Ovary (tissue), 9 donors: ENCODE measurements around the gene TJAP1. TPM values are rescaled to one million over a fixed set of nuclear protein-coding genes. Genes with fewer than 3 reads are reported as not detected.
A peak's percentile ranks its signal among the peaks of the same experiment; 100 is the strongest.

Experiments used
- DNase-seq, 5 donors: peaks; one replicate each; pipeline ENCODE4 v3.0.0-alpha.2; 2019 to 2020
- H3K27ac ChIP-seq, 2 donors: fragments of 200-600 bp; one replicate each; pipeline versions ENCODE4 v1.5.1 to v1.8.0; 2019 to 2022
- H3K27me3 ChIP-seq: fragments of 200-600 bp; one replicate; pipeline ENCODE4 v1.8.0; 2022
- H3K36me3 ChIP-seq: fragments of 200-600 bp; sonication (generic); one replicate; pipeline ENCODE4 v1.5.1; 2019
- H3K4me1 ChIP-seq: one replicate; pipeline ENCODE4 v1.8.1; 2013; ENCODE audit warnings: mild to moderate bottlenecking, moderate library complexity; ENCODE audit not compliant: insufficient read depth
- H3K4me3 ChIP-seq: fragments of 200-600 bp; sonication (generic); one replicate; pipeline ENCODE4 v1.5.1; 2017
- H3K9me3 ChIP-seq, 2 donors: fragments of 200-600 bp in 1 of 2; sonication (generic) in 1 of 2; one replicate each; pipeline versions ENCODE4 v1.5.1 to v1.8.1; 2013 to 2019; ENCODE audit warnings: mild to moderate bottlenecking in 1 of 2, moderate library complexity in 1 of 2
- EP300 ChIP-seq: sonication (generic); formaldehyde crosslinking; IDR thresholded peaks from one replicate; pipeline ENCODE4 v1.6.1; 2017; ENCODE audit warnings: antibody characterized with exemption
- POLR2A ChIP-seq: fragments of 450-650 bp; IDR thresholded peaks from one replicate; pipeline ENCODE4 v1.6.1; 2017; ENCODE audit warnings: antibody characterized with exemption, mild to moderate bottlenecking, moderate library complexity
- WGBS, 3 donors: extraction: QIAGEN DNeasy Blood & Tissue Kit in 1 of 3; methylation state at CpG; one replicate each; pipeline versions ENCODE4 v1.1.5 to v1.1.7; 2013 to 2017; 5-methylcytosine and 5-hydroxymethylcytosine counted together
- intact Hi-C, 4 donors: fragments of 100-400 bp; cut with DNase I; formaldehyde crosslinking; loops; one replicate each; pipeline versions ENCODE4 v1.11.0 to v1.15.1; 2022 to 2023
- polyA plus RNA-seq, 2 donors: library from polyadenylated mRNA; stranded (reverse); fragments of 200-250 nt in 1 of 2; fragments of 350-450 nt in 1 of 2; fragmentation: Illumina TruSeq in 1 of 2; extraction: RNeasy Lipid Tissue Mini Kit (QIAGEN cat#74804) in 1 of 2; gene quantifications; one replicate each; pipeline ENCODE4 v1.2.3, GENCODE V29; 2013 to 2014
- total RNA-seq, 7 donors: library from RNA; depleted of rRNA in 2 of 7; stranded (reverse); fragments of >200 nt in 2 of 7; fragmentation: NEBNext Ultra II Directional in 3 of 7; extraction: Animal tissue kit (Norgen Biotek cat#: 25700) in 3 of 7; gene quantifications; one replicate each; pipeline versions ENCODE4 v1.1.0 to v1.2.4, GENCODE V29; 2016 to 2023
- TF ChIP-seq, protein P1 (sequence below), 3 donors: fragments of 450-650 bp in 2 of 3; fragments of 200-600 bp in 1 of 3; IDR thresholded peaks; one replicate each; pipeline versions ENCODE4 v1.5.1 to v1.8.0; 2016 to 2022; ENCODE audit warnings: antibody characterized with exemption in 3 of 3, mild to moderate bottlenecking in 1 of 3
- donor health status: DM: no; HTN: no; CAD: no; lungs with moderate emphysema.
- donor health status: DM: no; HTN: no; CAD: no.
- donor health status: Bipolar disorder and iron deficiency.
- donor health status: DM: yes; HTN: yes; CAD: no.
- donor health status: DM: no; HTN: no; CAD: no.
- donor health status: DM: yes; HTN: yes; CAD: no.

TJAP1 gene
- total and polyA plus RNA-seq, 9 donors = 12.9 to 44.8 (median 34.0) TPM

DNA sequence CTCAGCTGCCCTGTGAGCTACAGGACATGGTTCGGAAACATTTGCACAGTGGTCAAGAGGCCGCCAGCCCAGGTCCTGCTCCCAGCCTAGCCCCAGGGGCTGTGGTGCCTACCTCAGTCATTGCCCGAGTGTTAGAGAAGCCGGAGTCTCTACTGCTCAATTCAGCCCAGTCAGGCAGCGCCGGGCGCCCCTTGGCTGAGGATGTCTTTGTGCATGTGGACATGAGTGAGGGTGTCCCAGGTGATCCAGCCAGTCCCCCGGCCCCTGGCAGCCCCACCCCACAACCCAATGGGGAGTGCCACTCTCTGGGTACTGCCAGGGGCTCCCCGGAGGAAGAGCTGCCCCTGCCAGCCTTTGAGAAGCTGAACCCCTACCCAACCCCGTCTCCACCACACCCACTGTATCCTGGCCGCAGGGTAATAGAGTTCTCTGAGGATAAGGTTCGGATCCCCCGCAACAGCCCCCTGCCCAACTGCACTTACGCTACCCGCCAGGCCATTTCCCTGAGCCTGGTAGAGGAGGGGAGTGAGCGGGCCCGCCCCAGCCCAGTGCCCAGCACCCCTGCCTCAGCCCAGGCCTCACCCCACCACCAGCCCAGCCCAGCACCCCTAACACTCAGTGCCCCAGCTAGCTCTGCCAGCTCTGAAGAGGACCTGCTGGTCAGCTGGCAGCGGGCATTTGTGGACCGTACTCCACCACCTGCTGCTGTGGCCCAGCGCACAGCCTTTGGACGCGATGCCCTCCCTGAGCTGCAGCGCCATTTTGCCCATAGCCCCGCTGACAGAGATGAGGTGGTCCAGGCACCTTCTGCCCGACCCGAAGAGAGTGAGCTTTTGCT lies 27.6 kb downstream of the TJAP1 start:
- Histone ChIP-seq H3K27ac (no peak overlapping the region), H3K4me1 (peaks cover 2% of the 10 kb centered on the region), H3K9me3 (no peaks in the 10 kb centered on the region), H3K36me3 (no peaks in the 10 kb centered on the region), H3K4me3 (no peak overlapping the region), H3K27me3 (no peaks in the 10 kb centered on the region)
- no peak for DNase-seq
- intact Hi-C loops = loop anchor here (5.0 to 10.0 kb wide), 6 partner anchors 48 to 280 kb away; partner anchors contain the start of genes DLK2 (in 1 of the 4) and DNPH1 (in 1 of the 4)
- TF ChIP-seq, protein P1, sequence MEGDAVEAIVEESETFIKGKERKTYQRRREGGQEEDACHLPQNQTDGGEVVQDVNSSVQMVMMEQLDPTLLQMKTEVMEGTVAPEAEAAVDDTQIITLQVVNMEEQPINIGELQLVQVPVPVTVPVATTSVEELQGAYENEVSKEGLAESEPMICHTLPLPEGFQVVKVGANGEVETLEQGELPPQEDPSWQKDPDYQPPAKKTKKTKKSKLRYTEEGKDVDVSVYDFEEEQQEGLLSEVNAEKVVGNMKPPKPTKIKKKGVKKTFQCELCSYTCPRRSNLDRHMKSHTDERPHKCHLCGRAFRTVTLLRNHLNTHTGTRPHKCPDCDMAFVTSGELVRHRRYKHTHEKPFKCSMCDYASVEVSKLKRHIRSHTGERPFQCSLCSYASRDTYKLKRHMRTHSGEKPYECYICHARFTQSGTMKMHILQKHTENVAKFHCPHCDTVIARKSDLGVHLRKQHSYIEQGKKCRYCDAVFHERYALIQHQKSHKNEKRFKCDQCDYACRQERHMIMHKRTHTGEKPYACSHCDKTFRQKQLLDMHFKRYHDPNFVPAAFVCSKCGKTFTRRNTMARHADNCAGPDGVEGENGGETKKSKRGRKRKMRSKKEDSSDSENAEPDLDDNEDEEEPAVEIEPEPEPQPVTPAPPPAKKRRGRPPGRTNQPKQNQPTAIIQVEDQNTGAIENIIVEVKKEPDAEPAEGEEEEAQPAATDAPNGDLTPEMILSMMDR (IDR thresholded peaks at IDR 0.05) = no peak
- TF ChIP-seq EP300 = no peak
- 87 to 90% (median 88%) methylated on average over 24 to 26 of the region's 26 CpGs for WGBS, 3 donors

DNA sequence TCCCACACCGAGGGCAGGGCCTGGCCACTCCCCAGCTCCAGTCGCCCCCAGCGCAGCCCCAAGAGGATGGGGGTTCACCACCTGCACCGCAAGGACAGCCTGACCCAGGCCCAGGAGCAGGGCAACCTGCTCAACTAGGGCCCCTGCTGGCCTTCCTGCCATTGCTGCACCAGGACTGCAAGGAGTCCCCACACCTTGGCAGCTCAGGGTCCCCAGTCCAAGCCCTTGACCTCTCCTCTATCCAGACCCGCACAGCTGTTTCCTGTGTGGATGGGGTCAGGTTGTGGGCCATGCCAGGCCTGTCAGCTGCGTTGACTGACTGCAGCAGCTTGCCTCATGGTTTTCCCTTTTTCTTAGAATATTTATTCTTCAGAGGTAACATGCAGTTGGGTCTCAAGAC lies 28.3 kb downstream of the TJAP1 start:
- Histone ChIP-seq H3K9me3 (no peaks in the 10 kb centered on the region), H3K36me3 (no peaks in the 10 kb centered on the region), H3K4me1 (peaks cover 7% of the 10 kb centered on the region), H3K27ac (no peak overlapping the region), H3K4me3 (no peak overlapping the region), H3K27me3 (no peaks in the 10 kb centered on the region)
- intact Hi-C loops = loop anchor here (2.0 to 10.0 kb wide), 7 partner anchors 48 to 281 kb away; partner anchors contain the start of genes DLK2 (in 2 of the 4) and DNPH1 (in 1 of the 4)
- no peak for DNase-seq
- WGBS, 3 donors = 48 to 70% (median 56%) methylated on average over 4 to 6 of the region's 6 CpGs
- TF ChIP-seq, protein P1 (IDR thresholded peaks at IDR 0.05) = no peak
- TF ChIP-seq POLR2A = no peak

DNA sequence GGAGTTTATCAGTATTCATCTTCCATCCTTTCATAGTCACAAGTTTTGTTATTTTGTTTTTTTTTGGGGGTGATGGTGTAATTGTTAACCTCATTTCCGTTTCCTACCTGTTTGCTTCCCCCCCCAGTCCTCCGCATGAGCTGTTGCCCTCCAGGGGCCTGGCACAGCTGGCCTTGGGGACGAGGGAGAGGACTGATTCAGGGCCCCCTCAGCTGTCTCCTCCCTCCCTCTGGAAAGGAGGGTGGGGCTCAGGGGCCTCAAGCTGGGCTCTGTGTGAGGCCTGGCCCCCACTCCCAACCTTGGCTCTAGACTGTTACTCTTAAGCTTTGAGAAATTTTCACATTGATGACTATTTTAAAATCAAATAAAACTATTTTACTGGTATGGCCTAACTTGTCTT lies 28.8 kb downstream of the TJAP1 start:
- Histone ChIP-seq H3K4me1 (peaks cover 9% of the 10 kb centered on the region), H3K9me3 (no peaks in the 10 kb centered on the region), H3K27me3 (no peaks in the 10 kb centered on the region), H3K27ac (peak overlapping the region in 1 of 2 donors; percentile 52), H3K36me3 (no peaks in the 10 kb centered on the region), H3K4me3 (no peak overlapping the region)
- 84 to 88% (median 86%) methylated on average over 3 of the region's 3 CpGs for WGBS, 3 donors
- no peak for DNase-seq
- intact Hi-C loops = loop anchor here (2.0 to 10.0 kb wide), 7 partner anchors 49 to 281 kb away; partner anchors contain the start of genes DLK2 (in 2 of the 4) and DNPH1 (in 1 of the 4)
- TF ChIP-seq POLR2A (no peak), EP300 (no peak)
- TF ChIP-seq, protein P1 (IDR thresholded peaks at IDR 0.05) = no peak

DNA sequence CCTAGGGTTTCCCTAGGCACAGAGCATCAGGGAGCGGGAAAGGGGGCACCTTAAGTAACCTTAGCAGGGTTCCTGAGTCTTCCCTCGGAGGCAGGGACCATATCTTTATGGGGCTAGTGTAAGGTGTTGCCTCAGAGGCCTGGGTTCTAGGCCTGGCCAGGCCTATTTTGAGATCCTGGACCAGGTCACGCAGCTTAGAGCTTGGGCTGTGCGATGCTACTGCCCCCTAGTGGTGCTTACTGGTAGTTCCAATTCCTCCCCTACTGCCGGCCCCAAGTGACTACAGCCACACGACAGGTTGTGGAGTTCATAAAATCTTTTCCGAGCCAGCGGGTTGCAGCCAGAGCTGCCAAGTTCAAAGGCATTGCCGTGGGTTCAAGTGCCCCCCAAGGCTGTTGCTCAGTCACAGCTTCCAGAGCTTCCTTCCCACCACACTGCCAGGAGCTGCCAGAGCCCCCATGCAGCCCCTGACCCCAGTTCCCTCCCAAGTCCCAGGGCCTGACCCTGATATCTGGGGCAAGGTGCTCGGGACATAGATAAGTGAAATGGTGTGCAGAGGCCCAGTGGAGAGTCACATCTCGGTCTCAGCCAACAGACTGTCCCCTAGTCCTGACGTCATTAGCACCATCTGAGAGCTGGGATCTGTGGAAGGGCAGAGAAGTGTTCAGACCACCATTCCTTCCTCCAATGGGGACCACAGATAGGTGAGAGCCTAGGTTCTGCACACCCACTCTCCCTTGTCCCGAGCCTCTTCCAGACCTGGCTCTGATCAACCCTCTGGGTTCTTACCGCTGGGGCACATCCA lies 29.5 kb downstream of the TJAP1 start:
- Histone ChIP-seq H3K4me3 (no peak overlapping the region), H3K9me3 (no peaks in the 10 kb centered on the region), H3K27me3 (no peaks in the 10 kb centered on the region), H3K27ac (peak overlapping the region in 1 of 2 donors; percentile 52), H3K4me1 (peaks cover 9% of the 10 kb centered on the region), H3K36me3 (no peaks in the 10 kb centered on the region)
- peak; percentile 67 to 86 (median 81) for DNase-seq
- TF ChIP-seq POLR2A (no peak), EP300 (no peak)
- TF ChIP-seq, protein P1 (IDR thresholded peaks at IDR 0.05) = peak; percentile 88 to 91 (median 88)
- intact Hi-C loops = loop anchor here (2.0 to 10.0 kb wide), 7 partner anchors 50 to 282 kb away; partner anchors contain the start of genes DLK2 (in 2 of the 4) and DNPH1 (in 1 of the 4)
- 23 to 26% (median 24%) methylated on average over 14 of the region's 14 CpGs for WGBS, 3 donors
